Measurements from ENCODE around the gene LMO1.

LMO1 gene

DNA sequence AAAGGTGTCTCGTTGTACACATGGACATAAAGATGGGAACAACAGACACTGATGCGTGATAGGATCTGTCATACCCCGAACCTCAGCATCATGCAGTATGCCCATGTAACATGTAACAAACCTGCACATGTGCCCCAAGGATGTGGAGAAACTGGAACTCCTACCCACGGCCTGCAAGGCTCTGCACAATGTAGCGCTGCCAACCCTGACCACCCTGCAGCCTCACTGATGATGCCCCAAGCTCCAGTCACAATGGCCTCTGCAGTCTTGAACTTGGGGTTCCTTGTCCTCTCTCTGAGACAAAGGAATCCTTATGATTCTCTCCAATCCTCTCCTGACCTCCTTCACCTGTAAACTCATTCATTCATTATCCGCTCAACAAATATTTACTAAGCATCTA lies 14.2 kb downstream of the LMO1 start:
- Mint-ChIP-seq H3K27ac (no peak overlapping the region), H3K27me3 (peaks cover 7% of the 10 kb centered on the region), H3K4me1 (ENCODE audit: low read depth) (no peaks in the 10 kb centered on the region), H3K9me3 (ENCODE audit: low read depth) (no peaks in the 10 kb centered on the region), H3K36me3 (no peaks in the 10 kb centered on the region), H3K4me3 (no peak overlapping the region)

DNA sequence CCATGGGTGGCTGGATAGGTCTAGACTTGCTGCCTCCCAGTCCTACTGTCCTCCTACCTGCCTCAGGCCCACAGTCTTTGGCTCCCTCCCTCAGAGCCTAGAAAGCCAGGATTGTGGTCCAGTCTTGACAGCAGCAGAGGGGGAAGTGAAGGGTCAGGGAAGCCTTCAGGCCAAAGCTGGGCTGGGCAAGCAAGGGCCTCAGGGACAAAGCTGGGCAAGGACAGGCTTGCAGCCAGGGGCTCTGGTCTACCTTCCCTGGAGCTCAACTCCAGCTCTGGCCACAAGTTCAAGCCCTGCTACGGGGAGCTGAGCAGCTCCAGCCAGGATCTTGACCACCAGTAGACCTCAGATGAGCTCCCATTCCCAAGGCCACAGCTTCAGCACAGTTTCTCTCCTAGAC lies 14.9 kb downstream of the LMO1 start:
- Mint-ChIP-seq H3K9me3 (ENCODE audit: low read depth) (no peaks in the 10 kb centered on the region), H3K4me3 (no peak overlapping the region), H3K36me3 (no peaks in the 10 kb centered on the region), H3K4me1 (ENCODE audit: low read depth) (no peaks in the 10 kb centered on the region), H3K27me3 (peaks cover 7% of the 10 kb centered on the region), H3K27ac (no peak overlapping the region)

DNA sequence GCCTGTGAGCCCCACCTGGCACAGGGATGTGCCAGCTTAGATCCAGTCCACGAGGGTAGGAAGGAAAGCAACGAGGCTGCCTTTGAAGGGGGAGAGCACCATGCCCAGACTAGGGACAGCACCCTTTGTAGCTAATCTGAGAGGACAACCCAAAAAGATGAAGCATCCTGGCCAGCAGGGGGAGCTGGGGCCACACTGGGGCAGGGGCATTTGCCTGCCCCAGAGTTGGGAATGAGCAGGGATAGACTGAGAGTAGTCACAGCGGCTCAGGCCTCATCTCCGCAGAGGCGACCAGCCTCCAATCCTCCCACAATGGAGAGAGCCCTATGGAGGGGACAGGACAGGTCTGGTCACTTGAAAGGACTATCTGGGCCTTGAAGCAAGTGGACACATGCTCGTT lies 16.4 kb downstream of the LMO1 start:
- Mint-ChIP-seq H3K27me3 (peaks cover 7% of the 10 kb centered on the region), H3K4me1 (ENCODE audit: low read depth) (no peaks in the 10 kb centered on the region)

DNA sequence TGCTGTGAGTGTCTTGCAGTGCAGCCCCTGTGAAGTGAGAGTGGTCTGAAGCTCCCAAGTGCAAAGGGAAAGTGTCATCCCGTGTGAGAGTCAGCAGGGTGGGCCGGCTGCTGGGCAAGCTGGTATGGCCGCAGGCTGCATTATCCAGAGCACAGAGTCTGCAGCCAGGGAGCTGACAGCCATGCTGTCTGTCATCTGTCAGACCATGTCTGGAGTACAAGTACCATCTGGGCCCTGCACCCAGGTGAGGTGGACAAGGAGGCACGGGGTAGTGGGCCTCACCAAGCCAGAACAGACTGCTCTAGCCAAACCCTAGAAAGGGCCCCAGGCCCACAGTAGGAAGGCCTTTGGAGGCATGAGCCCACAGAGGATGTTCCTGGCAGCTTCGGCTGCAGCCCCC lies 20.2 kb downstream of the LMO1 start:
- H3K9me3 Mint-ChIP-seq (ENCODE audit: low read depth) = no peaks in the 10 kb centered on the region
- H3K4me3 Mint-ChIP-seq = no peak overlapping the region
- no peak overlapping the region for H3K27ac Mint-ChIP-seq
- H3K27me3 Mint-ChIP-seq = peaks cover 7% of the 10 kb centered on the region
- H3K4me1 Mint-ChIP-seq (ENCODE audit: low read depth) = no peaks in the 10 kb centered on the region
- no peaks in the 10 kb centered on the region for H3K36me3 Mint-ChIP-seq

More for the DNA sequence above, 16.4 kb downstream of the LMO1 start:
- H3K27ac Mint-ChIP-seq = no peak overlapping the region
- H3K4me3 Mint-ChIP-seq = no peak overlapping the region
- no peaks in the 10 kb centered on the region for H3K36me3 Mint-ChIP-seq
- H3K9me3 Mint-ChIP-seq (ENCODE audit: low read depth) = no peaks in the 10 kb centered on the region

DNA sequence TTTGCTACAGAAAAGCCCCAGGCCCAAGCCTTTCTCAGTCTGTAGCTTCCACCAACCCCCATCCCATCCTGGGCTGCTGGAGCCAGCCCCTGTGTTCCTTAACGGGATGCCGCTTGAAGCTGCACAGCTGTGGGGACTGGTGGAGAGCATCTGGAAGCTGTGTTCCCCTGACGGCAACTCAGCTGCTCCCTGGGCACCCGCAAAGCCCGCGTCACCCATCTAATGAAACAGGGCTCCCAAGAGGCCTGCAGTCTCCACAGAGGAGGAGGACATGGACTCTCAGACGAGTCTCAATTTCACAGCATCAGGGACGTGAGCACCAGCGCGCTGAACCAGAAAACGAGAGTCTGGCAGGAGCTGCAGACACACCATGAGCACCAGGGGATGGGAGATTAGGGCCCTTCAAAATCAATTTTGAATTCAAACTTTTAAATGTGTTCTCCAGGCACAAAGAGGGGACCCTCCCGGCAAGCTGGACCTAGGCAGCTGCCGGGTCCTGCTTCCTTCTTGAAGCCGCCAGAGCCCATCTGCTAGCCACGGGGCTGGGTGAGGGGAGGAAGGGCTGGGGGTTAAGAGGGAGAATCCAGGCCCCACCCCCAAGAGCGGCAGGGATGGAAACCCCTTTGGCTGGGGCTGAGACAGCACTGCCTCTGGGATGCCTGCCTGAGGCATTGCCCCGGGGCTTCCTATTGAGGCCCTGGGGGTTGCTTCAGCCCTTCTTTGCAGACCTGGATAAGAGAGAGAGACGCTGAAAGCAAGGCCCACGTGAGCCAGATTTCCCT lies 21.0 kb downstream of the LMO1 start:
- no peak overlapping the region for H3K4me3 Mint-ChIP-seq
- H3K27ac Mint-ChIP-seq = no peak overlapping the region
- H3K9me3 Mint-ChIP-seq (ENCODE audit: low read depth) = no peaks in the 10 kb centered on the region
- H3K36me3 Mint-ChIP-seq = no peaks in the 10 kb centered on the region
- no peaks in the 10 kb centered on the region for H3K4me1 Mint-ChIP-seq (ENCODE audit: low read depth)
- peaks cover 3% of the 10 kb centered on the region for H3K27me3 Mint-ChIP-seq

DNA sequence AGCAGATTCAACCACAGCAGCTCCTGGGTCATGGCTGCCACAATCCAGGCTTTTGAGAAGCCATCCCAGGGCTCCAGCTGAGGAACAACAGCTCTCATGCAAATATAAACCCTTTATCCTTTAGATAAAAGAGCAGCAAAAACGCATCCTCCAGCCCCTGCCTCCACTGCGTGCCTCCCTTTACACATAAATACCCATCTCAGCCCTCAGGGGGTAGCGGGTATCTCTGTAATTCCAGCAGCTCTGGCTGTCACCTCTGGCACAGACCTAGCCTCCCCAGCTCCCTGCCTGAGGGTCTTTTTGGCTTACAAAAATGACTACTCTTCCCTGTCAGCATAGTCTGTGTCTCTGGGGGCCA lies 21.6 kb downstream of the LMO1 start:
- Mint-ChIP-seq H3K36me3 (no peaks in the 10 kb centered on the region), H3K9me3 (ENCODE audit: low read depth) (no peaks in the 10 kb centered on the region), H3K27ac (no peak overlapping the region), H3K4me3 (no peak overlapping the region), H3K4me1 (ENCODE audit: low read depth) (no peaks in the 10 kb centered on the region), H3K27me3 (peaks cover 3% of the 10 kb centered on the region)

DNA sequence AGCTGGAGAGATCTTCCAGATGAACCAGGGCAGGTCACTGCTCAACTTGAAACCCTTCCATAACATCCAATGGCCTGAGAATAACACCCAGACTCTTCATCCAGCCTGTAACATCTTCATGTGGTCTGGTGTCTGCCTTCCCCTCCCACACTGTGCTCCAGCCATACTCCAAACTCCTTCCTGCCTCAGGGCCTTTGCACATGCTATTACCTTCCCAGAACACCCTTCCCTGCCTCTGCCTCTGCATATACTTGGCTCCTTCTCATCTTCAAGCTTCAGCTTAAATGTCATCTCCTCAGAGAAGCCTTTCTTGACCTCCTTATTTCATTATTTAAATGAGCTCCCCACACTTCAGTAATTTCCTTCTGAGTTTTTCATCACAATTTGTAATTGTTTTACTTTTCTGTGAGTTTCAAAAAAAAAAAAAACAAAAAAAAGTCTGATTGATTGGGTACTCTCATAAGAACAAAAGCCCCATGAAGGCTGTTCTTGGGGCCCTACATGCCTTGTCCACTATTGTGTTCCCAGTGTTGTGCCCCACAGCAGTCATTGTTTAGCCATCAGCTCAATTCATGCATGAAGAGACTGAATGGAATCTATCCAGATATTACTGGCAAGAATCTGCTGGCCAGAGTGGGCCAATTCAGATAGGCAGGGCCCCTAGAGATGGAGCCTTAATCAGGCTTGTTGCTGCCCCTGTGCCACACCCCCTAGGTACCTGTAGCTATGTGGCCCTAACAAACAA lies 22.1 kb downstream of the LMO1 start:
- Mint-ChIP-seq H3K27me3 (peaks cover 2% of the 10 kb centered on the region), H3K36me3 (no peaks in the 10 kb centered on the region), H3K4me3 (no peak overlapping the region), H3K27ac (no peak overlapping the region), H3K9me3 (ENCODE audit: low read depth) (no peaks in the 10 kb centered on the region), H3K4me1 (ENCODE audit: low read depth) (no peaks in the 10 kb centered on the region)

DNA sequence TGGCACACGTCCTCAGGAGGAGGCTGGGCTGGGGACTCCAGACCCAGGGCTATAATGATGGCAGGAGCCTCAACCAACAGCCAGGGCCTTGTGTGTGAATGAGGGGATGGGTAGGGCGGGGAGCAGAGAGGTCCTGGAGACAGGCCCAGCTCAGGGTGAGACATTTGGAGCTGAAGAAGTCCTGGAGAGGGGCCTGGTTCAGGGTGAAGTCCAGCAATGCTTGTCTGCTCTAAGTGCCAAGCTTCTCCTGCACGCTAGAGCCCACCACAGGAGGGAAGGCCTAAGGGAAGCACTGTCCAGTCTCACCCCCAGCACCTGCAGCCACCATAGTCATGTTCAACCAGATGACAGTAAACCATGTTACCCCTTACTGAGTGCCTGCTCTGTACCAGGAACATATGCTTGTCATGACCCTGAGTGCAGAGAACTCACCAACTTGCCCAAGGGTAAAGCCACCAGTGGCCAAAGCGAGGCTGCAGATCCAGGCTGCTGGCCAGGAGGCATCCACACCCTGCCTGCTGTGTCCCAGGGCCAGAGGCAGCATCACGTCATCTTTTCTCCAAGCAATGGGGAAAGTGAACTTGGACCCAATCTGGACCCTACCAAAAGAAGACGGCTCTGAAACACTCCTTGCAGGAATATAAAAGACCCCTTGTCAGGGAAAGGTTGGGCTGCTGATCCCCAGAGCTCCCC lies 24.0 kb downstream of the LMO1 start:
- H3K9me3 Mint-ChIP-seq (ENCODE audit: low read depth) = no peaks in the 10 kb centered on the region
- H3K4me1 Mint-ChIP-seq (ENCODE audit: low read depth) = peaks cover 5% of the 10 kb centered on the region

DNA sequence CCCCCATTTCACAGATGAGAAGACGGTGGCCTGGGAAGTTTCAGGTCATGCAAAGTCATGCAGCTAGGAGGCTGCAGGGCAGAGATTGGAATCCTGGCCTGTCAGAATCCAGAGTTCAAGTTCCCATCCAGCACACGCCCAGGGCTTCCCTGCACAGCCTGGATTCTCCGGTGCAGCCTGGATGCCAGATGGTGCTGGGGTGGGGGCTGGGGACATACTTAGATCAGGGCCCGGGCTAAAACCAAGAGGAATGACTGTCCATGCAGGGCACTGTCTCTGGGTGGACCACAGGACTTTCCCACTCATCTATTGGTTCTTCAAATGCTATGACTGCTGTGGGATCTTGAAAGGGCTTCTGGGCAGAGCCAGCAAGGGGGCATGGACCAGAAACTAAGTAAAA lies 24.6 kb downstream of the LMO1 start:
- no peak overlapping the region for H3K4me3 Mint-ChIP-seq
- H3K9me3 Mint-ChIP-seq (ENCODE audit: low read depth) = no peaks in the 10 kb centered on the region
- no peaks in the 10 kb centered on the region for H3K27me3 Mint-ChIP-seq
- H3K4me1 Mint-ChIP-seq (ENCODE audit: low read depth) = peaks cover 5% of the 10 kb centered on the region
- H3K27ac Mint-ChIP-seq = no peak overlapping the region
- no peaks in the 10 kb centered on the region for H3K36me3 Mint-ChIP-seq

More for the DNA sequence above, 24.0 kb downstream of the LMO1 start:
- Mint-ChIP-seq H3K27ac (no peak overlapping the region), H3K36me3 (no peaks in the 10 kb centered on the region), H3K4me3 (no peak overlapping the region), H3K27me3 (no peaks in the 10 kb centered on the region)

DNA sequence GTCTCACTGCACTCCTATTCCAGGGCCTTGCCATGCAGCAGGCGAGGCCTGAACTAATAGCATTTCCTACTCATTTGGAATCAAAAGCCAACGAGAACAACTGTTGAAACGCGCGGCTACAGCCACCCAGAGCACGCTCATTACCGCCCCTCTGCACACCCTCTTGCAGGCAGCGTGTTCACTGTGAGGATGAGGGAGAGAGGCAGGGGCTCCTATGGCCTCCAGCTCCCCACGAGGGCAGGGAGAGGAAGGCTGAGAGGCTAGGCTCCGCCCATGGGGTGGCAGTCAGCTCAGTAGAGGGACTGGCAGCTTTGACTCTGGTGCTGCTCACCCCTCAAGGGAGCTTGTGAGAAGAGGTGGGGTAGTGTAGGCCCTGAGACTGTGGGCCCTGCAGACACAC lies 26.2 kb downstream of the LMO1 start:
- Mint-ChIP-seq H3K9me3 (ENCODE audit: low read depth) (no peaks in the 10 kb centered on the region), H3K27me3 (no peaks in the 10 kb centered on the region), H3K4me1 (ENCODE audit: low read depth) (peaks cover 5% of the 10 kb centered on the region), H3K27ac (no peak overlapping the region), H3K36me3 (no peaks in the 10 kb centered on the region), H3K4me3 (no peak overlapping the region)

DNA sequence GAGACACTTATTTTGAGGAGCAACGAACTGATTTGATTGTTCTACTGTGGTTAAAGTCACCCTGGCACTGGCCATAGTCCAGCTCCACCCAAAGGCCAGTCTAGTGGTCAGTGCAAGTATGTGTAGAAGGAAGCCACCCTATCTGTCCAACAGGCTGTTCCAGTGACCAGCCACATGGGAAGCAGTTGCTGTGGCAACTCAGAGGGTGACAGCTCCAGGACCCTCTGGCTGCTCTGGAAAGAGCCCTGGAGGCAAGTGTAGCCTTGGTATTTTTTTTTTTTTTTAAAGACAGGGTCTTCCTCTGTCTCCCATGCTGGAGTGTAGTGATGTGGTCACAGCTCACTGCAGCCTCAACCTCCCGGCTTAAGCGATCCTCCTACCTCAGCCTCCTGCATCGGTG lies 27.8 kb downstream of the LMO1 start:
- Mint-ChIP-seq H3K27ac (no peak overlapping the region), H3K4me3 (no peak overlapping the region), H3K27me3 (no peaks in the 10 kb centered on the region), H3K9me3 (ENCODE audit: low read depth) (no peaks in the 10 kb centered on the region), H3K4me1 (ENCODE audit: low read depth) (peaks cover 5% of the 10 kb centered on the region), H3K36me3 (no peaks in the 10 kb centered on the region)

DNA sequence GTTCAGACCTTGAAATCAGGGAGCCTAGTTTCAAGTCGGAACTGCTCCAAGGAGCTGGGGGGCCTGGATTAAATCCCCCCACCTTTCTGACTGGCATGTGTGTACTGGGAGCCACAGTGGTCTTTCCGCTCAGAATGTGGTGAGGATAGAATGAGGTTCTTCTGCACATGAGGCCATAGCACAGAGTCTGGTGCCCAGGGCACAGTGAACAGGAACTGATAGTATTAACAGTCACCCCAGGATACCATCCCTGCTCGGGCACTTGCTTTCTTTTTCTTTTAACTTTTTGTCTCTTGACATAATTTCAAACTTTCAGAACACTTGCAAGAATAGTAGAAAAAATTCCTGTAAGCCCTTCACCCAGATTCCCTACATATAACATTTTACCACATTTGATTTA lies 28.8 kb downstream of the LMO1 start:
- Mint-ChIP-seq H3K27me3 (no peaks in the 10 kb centered on the region), H3K9me3 (ENCODE audit: low read depth) (no peaks in the 10 kb centered on the region), H3K27ac (no peak overlapping the region), H3K4me1 (ENCODE audit: low read depth) (peaks cover 5% of the 10 kb centered on the region), H3K36me3 (no peaks in the 10 kb centered on the region), H3K4me3 (no peak overlapping the region)

DNA sequence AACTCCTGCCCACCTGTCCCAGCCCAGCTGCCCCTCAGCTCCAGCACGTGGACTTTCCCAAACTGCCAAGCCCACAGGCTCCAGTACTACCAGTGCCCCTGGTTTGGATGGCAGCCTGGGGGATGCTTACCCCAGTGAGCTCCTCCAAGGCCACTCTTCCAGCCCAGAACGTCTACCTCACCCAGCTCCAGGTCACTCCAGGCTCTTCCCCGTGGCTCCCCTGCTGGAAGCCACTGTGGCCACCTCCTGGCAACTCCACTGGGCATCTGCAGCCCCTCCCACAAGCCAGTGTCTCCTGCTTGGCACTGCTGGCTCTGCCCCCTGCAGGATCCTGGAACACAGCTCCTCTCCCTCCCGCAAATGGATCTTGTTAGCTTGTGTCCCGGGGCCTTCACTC lies 29.3 kb downstream of the LMO1 start:
- Mint-ChIP-seq H3K36me3 (no peaks in the 10 kb centered on the region), H3K27ac (no peak overlapping the region), H3K27me3 (no peaks in the 10 kb centered on the region), H3K4me1 (ENCODE audit: low read depth) (peaks cover 5% of the 10 kb centered on the region), H3K4me3 (no peak overlapping the region), H3K9me3 (ENCODE audit: low read depth) (no peaks in the 10 kb centered on the region)

DNA sequence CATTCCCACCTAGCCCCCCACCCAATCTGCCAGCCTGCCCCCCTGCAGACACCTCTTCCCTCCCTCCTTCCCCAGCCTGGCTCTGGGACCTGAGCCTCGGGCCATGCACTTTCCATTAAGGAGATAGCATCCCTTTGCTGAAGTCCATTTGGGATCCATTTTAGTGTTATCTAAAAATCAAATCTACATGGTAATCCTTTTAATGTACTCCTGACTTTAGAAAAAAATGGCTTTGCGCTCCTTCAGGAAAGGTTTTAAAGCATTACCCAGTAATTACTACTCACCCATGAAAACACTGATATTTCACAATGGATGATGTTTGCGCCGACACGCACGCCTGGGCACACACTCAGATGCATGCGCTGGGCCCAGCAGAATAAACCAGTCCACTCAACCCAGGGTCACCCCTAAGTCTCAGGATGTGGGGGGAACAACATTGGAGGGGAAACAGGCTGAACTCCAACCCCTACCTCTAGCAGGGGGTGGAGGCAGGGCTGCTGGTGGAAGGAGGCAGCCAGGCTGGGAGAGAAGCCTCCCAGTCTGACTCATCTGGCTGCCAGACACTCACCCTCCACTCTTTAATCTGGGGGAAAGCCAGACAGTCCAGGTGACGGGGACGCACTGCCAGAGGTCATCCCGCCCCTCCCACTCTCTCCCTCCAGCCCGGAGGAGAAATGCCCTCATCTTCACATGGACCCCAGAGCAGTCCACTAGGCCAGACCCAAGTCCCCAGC lies 29.8 kb downstream of the LMO1 start:
- Mint-ChIP-seq H3K27me3 (no peaks in the 10 kb centered on the region), H3K36me3 (no peaks in the 10 kb centered on the region), H3K4me1 (ENCODE audit: low read depth) (peaks cover 5% of the 10 kb centered on the region), H3K27ac (no peak overlapping the region), H3K4me3 (no peak overlapping the region), H3K9me3 (ENCODE audit: low read depth) (no peaks in the 10 kb centered on the region)
